Measurements from ENCODE around the gene LRRC45. TPM values are rescaled to one million over a fixed set of nuclear protein-coding genes. Genes with fewer than 3 reads are reported as not detected.

LRRC45 gene
- total RNA-seq, 1 experiment from 2014 or later = 34.3 TPM

DNA sequence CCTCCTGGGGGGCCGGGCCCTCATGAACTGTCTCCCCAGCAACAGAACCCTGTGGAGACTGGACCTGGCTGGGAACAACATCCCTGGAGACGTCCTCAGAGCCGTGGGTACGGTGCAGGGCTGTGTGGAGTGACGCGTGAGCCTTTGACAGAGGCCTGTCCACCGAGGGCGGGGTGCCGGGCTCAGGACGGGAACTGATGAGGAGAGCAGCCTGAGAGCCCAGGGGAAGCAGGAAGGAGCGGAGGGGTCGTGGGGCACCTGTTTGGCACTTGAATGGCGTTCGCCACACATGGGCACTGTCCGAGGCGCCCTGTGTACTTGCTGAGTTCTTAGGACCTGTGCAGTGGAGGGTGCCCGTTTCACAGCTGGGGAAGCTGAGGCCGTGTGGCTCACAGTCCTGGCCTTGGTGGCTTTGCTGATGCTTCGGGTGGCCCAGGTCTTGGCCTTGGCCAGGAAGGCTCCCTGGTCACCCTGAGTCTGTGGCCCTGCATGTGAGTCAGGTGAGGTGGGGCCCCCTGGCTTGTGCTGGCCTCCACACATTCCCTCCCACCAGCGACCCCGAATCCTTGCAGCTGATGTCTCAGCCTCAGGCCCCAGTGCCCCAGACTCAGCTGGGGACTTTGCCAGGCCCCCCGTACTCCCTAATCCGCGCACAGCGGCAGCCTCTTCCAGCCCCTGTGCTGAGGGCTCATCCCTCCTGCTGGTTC, 2.4 kb downstream of the LRRC45 start:
- BruUV-seq (replicated peaks) = no TSS peak
- Histone ChIP-seq H3K4me3 (ENCODE audit: low read depth, low read length, poor library complexity, severe bottlenecking) (no peak overlapping the region), H3K9me3 (ENCODE audit: low read depth, low read length, poor library complexity, severe bottlenecking) (no peaks in the 10 kb centered on the region), H3K27ac (ENCODE audit: low read depth, low read length, poor library complexity, severe bottlenecking) (no peak overlapping the region), H3K36me3 (ENCODE audit: insufficient read depth, low read length, poor library complexity, severe bottlenecking) (peaks cover 5% of the 10 kb centered on the region), H3K27me3 (replicated peaks; ENCODE audit: insufficient read depth, low read depth, low read length, poor library complexity) (no peaks in the 10 kb centered on the region), H3K4me1 (ENCODE audit: insufficient read depth, low read length, poor library complexity, severe bottlenecking) (peaks cover 20% of the 10 kb centered on the region)
- ChIA-PET CTCF (interaction anchor here (0.6 kb wide), 1 partner anchor 13 kb away, joined by 3 read pairs; no protein-coding TSS in a partner anchor), POLR2A (ENCODE audit: low non-redundant PET) (no interaction called here)
- intact Hi-C loops (cut with micrococcal nuclease; ENCODE audit: unreplicated experiment) = no loop called here
- TF ChIP-seq, protein P1, sequence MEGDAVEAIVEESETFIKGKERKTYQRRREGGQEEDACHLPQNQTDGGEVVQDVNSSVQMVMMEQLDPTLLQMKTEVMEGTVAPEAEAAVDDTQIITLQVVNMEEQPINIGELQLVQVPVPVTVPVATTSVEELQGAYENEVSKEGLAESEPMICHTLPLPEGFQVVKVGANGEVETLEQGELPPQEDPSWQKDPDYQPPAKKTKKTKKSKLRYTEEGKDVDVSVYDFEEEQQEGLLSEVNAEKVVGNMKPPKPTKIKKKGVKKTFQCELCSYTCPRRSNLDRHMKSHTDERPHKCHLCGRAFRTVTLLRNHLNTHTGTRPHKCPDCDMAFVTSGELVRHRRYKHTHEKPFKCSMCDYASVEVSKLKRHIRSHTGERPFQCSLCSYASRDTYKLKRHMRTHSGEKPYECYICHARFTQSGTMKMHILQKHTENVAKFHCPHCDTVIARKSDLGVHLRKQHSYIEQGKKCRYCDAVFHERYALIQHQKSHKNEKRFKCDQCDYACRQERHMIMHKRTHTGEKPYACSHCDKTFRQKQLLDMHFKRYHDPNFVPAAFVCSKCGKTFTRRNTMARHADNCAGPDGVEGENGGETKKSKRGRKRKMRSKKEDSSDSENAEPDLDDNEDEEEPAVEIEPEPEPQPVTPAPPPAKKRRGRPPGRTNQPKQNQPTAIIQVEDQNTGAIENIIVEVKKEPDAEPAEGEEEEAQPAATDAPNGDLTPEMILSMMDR (conservative IDR thresholded peaks at IDR 0.05; ENCODE audit: low read depth, low read length) = no peak
- TF ChIP-seq EZH2 (IDR thresholded peaks at IDR 0.05; ENCODE audit: borderline replicate concordance, low read depth, low read length, poor library complexity, severe bottlenecking) = no peak
- no peak for DNase-seq (ENCODE audit: low spot score)

DNA sequence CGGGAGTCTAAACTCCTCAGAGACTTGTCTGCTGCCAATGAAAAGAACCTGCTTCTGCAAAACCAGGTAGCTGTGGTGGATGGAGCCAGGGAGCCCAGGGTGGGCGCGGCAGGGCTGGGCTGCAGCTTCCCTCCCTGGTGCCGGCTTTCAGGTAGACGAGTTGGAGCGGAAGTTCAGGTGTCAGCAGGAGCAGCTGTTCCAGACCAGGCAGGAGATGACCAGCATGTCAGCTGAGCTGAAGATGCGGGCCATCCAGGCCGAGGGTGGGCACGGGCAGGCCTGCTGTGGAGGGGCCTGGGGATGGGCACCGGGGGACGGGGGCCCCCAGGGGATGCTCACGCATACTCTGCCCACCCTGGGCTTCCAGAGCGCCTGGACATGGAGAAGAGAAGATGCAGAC, 5.1 kb downstream of the LRRC45 start:
- Histone ChIP-seq H3K36me3 (ENCODE audit: insufficient read depth, low read length, poor library complexity, severe bottlenecking) (peaks cover 5% of the 10 kb centered on the region), H3K9me3 (ENCODE audit: low read depth, low read length, poor library complexity, severe bottlenecking) (no peaks in the 10 kb centered on the region), H3K27me3 (replicated peaks; ENCODE audit: insufficient read depth, low read depth, low read length, poor library complexity) (no peaks in the 10 kb centered on the region), H3K4me1 (ENCODE audit: insufficient read depth, low read length, poor library complexity, severe bottlenecking) (peaks cover 9% of the 10 kb centered on the region), H3K4me3 (ENCODE audit: low read depth, low read length, poor library complexity, severe bottlenecking) (no peak overlapping the region), H3K27ac (ENCODE audit: low read depth, low read length, poor library complexity, severe bottlenecking) (no peak overlapping the region)
- CTCF ChIA-PET = no interaction called here
- DNase-seq (ENCODE audit: low spot score) = no peak
- no TSS peak for BruUV-seq (replicated peaks)
- intact Hi-C loops (cut with micrococcal nuclease; ENCODE audit: unreplicated experiment) = no loop called here
- TF ChIP-seq EZH2 (IDR thresholded peaks at IDR 0.05; ENCODE audit: borderline replicate concordance, low read depth, low read length, poor library complexity, severe bottlenecking) = no peak
- TF ChIP-seq, protein P1 (conservative IDR thresholded peaks at IDR 0.05; ENCODE audit: low read depth, low read length) = no peak
- POLR2A ChIA-PET (ENCODE audit: low non-redundant PET) = no interaction called here

DNA sequence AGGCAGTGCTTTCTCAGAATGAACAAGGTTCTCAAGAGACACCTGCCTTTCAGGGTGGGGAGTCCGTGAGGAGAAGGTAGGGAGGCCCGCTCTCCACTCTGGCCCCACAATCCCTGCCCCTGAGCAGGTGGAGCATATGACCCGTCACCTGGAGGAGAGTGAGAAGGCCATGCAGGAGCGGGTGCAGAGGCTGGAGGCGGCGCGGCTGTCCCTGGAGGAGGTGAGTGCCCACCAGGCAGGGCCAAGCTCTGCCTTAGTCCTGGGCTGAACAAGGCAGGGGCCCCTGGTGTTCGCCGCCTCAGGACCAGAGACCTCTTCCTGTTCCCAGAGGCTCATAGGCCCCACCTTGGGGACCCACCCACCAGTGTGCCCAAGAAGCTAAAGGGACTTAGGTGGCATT, 5.9 kb downstream of the LRRC45 start:
- DNase-seq (ENCODE audit: low spot score) = no peak
- H3K27me3 ChIP-seq (replicated peaks; ENCODE audit: insufficient read depth, low read depth, low read length, poor library complexity) = no peaks in the 10 kb centered on the region
- no TSS peak for BruUV-seq (replicated peaks)
- peaks cover 5% of the 10 kb centered on the region for H3K36me3 ChIP-seq (ENCODE audit: insufficient read depth, low read length, poor library complexity, severe bottlenecking)
- POLR2A ChIA-PET (ENCODE audit: low non-redundant PET) = no interaction called here
- no peak for TF ChIP-seq EZH2 (IDR thresholded peaks at IDR 0.05; ENCODE audit: borderline replicate concordance, low read depth, low read length, poor library complexity, severe bottlenecking)
- TF ChIP-seq, protein P1 (conservative IDR thresholded peaks at IDR 0.05; ENCODE audit: low read depth, low read length) = no peak
- intact Hi-C loops (cut with micrococcal nuclease; ENCODE audit: unreplicated experiment) = no loop called here
- CTCF ChIA-PET = no interaction called here
- H3K4me3 ChIP-seq (ENCODE audit: low read depth, low read length, poor library complexity, severe bottlenecking) = no peak overlapping the region
- no peaks in the 10 kb centered on the region for H3K9me3 ChIP-seq (ENCODE audit: low read depth, low read length, poor library complexity, severe bottlenecking)
- peaks cover 7% of the 10 kb centered on the region for H3K4me1 ChIP-seq (ENCODE audit: insufficient read depth, low read length, poor library complexity, severe bottlenecking)
- H3K27ac ChIP-seq (ENCODE audit: low read depth, low read length, poor library complexity, severe bottlenecking) = no peak overlapping the region
